Endothelial cell (in vitro differentiated cells): Measurements from ENCODE around the gene PARD6G. TPM values are rescaled to one million over a fixed set of nuclear protein-coding genes. Genes with fewer than 3 reads are reported as not detected.

Experiments used
- DNase-seq: peaks from one replicate; pipeline ENCODE4 v3.0.0; 2021; ENCODE audit warnings: low spot score
- H3K27ac Mint-ChIP-seq: one replicate; pipeline ENCODE4 v1.8.0; 2021; ENCODE audit warnings: mixed read lengths, inconsistent platforms; ENCODE audit not compliant: unreplicated experiment
- H3K27me3 Mint-ChIP-seq: one replicate; pipeline ENCODE4 v1.8.0; 2021; ENCODE audit warnings: mild to moderate bottlenecking, moderate library complexity, mixed read lengths, inconsistent platforms; ENCODE audit not compliant: unreplicated experiment
- H3K36me3 Mint-ChIP-seq: one replicate; pipeline ENCODE4 v1.8.0; 2021; ENCODE audit warnings: mild to moderate bottlenecking, low read depth, mixed read lengths, inconsistent platforms; ENCODE audit not compliant: unreplicated experiment
- H3K4me1 Mint-ChIP-seq: one replicate; pipeline ENCODE4 v1.8.0; 2021; ENCODE audit warnings: mild to moderate bottlenecking, mixed read lengths, inconsistent platforms; ENCODE audit not compliant: unreplicated experiment
- H3K4me3 Mint-ChIP-seq: one replicate; pipeline ENCODE4 v1.8.0; 2021; ENCODE audit warnings: mild to moderate bottlenecking, mixed read lengths, inconsistent platforms; ENCODE audit not compliant: unreplicated experiment
- H3K9me3 Mint-ChIP-seq: one replicate; pipeline ENCODE4 v1.8.0; 2021; ENCODE audit warnings: mixed read lengths, inconsistent platforms; ENCODE audit not compliant: unreplicated experiment
- total RNA-seq: library from RNA; stranded (reverse); fragmentation: NEBNext Ultra II Directional; extraction: Animal tissue kit (Norgen Biotek cat#: 25700); gene quantifications from one replicate; pipeline ENCODE4 v1.2.1, GENCODE V29; 2021; ENCODE audit not compliant: unreplicated experiment
- TF ChIP-seq, protein P1 (sequence below): fragments of 200-600 bp; sonication (generic); IDR thresholded peaks from one replicate; pipeline ENCODE4 v1.5.0; 2021; ENCODE audit warnings: antibody characterized with exemption; ENCODE audit not compliant: unreplicated experiment

The PARD6G gene
- total RNA-seq, 1 donor from 2014 or later = 10.4 TPM

DNA sequence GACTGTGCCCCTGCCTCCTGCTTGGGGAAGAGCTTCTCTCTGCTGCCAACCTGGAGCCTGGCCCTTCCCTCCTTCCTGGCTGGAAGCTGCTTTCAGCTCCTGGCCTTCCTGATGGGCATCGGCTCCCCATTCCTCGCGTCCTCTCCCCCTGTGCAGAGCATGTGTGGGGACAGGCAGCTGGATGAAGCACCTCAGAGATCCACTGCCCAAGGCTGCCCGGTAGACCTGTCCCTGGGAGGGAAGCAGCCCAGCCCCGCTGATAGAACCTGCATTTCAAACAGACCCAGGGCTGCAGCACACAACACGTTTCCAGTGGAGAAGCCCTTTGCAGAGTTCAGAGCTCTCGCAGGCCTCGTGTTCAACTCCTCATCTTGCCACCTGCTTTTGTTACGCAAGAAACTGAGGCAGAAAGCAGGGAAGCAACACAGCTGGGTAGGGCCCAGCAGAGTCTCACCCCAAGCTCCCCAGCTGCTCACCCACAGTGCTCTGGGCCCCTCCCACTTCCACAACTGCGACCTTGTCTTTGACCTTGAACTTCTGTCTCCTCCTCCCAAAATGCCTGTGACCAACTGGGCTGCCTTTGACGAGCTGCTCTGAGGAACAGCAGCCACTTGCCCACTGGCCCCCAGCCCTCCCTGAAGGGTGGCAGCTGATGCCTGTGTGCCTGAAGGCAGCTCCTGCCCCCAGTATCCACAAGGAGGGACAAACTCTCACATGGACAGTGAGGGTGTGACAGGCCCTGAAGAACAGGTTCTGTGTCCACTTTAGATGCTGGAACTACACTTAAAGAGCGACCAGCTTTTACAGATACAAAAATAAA lies 65.5 kb downstream of the PARD6G start:
- Mint-ChIP-seq H3K27ac (no peak overlapping the region), H3K27me3 (peaks cover 13% of the 10 kb centered on the region), H3K4me1 (no peaks in the 10 kb centered on the region), H3K4me3 (no peak overlapping the region), H3K36me3 (peaks cover 8% of the 10 kb centered on the region), H3K9me3 (no peaks in the 10 kb centered on the region)
- no peak for DNase-seq
- TF ChIP-seq, protein P1, sequence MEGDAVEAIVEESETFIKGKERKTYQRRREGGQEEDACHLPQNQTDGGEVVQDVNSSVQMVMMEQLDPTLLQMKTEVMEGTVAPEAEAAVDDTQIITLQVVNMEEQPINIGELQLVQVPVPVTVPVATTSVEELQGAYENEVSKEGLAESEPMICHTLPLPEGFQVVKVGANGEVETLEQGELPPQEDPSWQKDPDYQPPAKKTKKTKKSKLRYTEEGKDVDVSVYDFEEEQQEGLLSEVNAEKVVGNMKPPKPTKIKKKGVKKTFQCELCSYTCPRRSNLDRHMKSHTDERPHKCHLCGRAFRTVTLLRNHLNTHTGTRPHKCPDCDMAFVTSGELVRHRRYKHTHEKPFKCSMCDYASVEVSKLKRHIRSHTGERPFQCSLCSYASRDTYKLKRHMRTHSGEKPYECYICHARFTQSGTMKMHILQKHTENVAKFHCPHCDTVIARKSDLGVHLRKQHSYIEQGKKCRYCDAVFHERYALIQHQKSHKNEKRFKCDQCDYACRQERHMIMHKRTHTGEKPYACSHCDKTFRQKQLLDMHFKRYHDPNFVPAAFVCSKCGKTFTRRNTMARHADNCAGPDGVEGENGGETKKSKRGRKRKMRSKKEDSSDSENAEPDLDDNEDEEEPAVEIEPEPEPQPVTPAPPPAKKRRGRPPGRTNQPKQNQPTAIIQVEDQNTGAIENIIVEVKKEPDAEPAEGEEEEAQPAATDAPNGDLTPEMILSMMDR = no peak

GRCh38 chr18:80180778-80181564 lies 66.3 kb downstream of the PARD6G start:
- Mint-ChIP-seq H3K4me3 (no peak overlapping the region), H3K27ac (no peak overlapping the region), H3K36me3 (peaks cover 8% of the 10 kb centered on the region), H3K27me3 (peaks cover 17% of the 10 kb centered on the region), H3K4me1 (no peaks in the 10 kb centered on the region), H3K9me3 (no peaks in the 10 kb centered on the region)
- no peak for DNase-seq
- TF ChIP-seq, protein P1 = no peak

- TF ChIP-seq, protein P1 = no peak
- Mint-ChIP-seq H3K36me3 (peaks cover 8% of the 10 kb centered on the region), H3K9me3 (no peaks in the 10 kb centered on the region), H3K27me3 (peaks cover 15% of the 10 kb centered on the region), H3K4me1 (no peaks in the 10 kb centered on the region), H3K4me3 (no peak overlapping the region), H3K27ac (no peak overlapping the region)
- no peak for DNase-seq
These were observed 67.3 kb downstream of the PARD6G start for GRCh38 chr18:80179857-80180558.

DNA sequence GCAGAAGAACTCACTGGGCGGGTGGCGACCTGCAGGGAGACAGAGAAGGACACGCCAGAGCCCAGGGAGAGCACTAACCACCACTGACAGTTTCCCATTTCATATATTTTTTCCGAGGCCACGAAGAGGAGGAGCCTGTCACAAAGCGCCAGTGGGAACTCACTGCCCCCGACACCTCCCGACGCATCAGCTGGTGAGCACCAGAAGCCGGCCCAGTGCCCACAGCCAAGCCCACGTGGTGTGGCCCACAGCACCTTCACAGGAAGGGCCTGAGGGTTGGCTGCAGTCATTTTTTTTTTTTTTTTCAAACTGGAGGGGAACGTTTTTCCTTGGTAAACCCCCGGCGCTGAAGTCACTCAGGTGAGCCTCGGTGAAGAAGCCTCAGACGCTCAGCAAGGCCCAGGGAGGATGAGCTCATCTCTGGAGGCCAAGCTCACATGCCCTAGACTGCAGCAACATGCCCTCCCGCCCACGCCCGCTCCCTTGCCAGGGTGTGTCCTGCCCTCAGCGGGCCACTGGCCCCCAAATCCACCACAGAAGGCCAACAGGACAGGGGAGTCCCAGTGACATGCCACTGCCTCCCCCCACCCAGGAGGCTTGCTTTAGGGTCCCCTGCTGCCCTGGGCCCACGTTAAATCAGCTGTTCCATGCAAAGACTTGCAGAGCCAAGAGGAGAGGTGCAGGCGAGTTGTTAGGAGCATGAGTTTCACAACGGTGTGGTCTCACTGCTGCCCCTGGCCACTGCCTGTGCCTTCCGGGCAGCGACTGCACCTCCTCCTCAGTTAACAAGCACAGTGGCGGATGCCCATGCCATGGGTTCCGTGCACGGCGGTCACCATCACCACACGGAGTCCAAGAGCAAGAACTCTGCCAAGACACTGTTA lies 68.1 kb downstream of the PARD6G start:
- TF ChIP-seq, protein P1 = no peak
- H3K4me3 Mint-ChIP-seq = no peak overlapping the region
- H3K9me3 Mint-ChIP-seq = no peaks in the 10 kb centered on the region
- no peak for DNase-seq
- peaks cover 15% of the 10 kb centered on the region for H3K27me3 Mint-ChIP-seq
- no peak overlapping the region for H3K27ac Mint-ChIP-seq
- H3K4me1 Mint-ChIP-seq = no peaks in the 10 kb centered on the region
- H3K36me3 Mint-ChIP-seq = peaks cover 8% of the 10 kb centered on the region
